HG03108 (cell line): ENCODE results near the gene RCCD1.

ENCODE experiments used
- ATAC-seq: cut with Tn5 transposase; IDR thresholded peaks from one replicate; pipeline ENCODE4 v1.9.1; 2021; ENCODE audit warnings: moderate library complexity; ENCODE audit not compliant: unreplicated experiment

Gene RCCD1

DNA sequence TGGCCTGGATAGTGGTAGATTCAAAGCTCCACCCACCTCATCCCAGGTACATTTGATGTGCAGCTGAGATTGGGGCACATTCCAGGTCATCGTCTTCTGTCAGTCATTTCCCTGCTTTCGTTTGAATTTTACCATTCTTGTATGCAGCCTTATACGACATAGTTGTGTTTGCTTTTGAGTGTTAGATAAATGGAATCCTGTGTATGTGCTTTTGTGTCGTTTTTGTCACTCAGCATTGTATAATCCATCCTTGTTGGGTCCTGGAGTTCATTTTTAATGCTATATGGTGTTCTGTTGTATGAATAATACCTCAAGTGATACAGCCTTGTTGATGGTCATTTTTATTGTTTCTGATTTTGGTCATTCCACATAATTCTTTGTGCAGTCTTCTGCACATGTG is 7.3 kb downstream of the RCCD1 start:
- no peak for ATAC-seq

DNA sequence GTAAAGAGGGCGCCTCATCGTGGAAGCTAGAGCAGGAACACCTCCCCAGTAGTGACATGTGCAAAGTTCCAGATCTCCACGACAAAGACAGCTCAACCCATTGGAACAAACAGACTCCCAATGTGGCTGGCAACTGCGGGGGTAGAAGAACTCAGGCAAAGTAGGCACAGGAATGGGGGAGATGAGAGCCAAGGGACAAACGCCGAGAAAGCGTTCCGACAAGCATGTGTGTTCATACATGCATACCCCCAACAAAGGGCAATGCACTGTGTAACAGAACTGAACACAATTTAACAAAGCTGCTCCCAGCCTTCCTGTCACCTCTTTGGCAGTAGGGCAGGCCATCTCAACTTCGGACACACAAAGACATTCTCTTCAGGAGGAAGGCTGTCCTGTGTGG is 11.6 kb downstream of the RCCD1 start:
- no peak for ATAC-seq

DNA sequence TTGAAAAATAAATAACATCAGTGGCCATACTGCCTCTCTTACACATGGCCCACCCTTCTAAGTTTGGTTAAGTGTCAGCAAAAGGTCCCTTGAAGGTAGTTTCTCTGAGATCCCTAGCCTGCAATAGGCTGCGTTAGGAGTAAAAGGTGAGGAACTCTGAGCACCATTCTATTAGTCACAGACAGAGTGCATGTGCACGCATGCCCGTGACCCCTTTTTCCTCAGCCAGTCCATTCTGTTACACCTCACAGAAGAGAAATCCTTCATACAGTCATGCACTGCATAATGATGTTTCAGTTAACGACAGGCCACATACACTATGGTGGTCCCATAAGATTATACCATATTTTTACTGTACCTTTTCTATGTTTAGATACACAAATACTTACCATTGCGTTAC is 12.5 kb downstream of the RCCD1 start:
- ATAC-seq, result no peak

DNA sequence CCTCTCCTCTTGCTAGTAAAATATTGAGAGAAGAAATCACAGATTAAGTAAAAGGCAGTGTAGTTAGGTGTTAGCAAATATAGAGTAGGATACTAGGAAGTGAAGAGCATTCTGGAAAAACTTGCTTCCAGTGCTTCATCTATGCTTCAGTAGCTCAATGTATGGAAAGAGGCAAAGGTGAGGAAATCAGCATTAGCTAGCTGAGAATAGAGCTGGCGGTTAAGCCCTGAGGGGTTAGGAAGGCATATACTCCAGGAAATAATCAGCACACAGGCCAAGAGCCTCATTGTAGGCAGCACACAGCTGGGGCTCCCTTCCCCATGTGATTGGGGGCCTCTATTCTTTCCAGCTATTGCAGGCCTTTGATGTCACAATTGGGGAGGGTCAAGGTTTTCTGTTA is 13.8 kb downstream of the RCCD1 start:
- ATAC-seq, result no peak

DNA sequence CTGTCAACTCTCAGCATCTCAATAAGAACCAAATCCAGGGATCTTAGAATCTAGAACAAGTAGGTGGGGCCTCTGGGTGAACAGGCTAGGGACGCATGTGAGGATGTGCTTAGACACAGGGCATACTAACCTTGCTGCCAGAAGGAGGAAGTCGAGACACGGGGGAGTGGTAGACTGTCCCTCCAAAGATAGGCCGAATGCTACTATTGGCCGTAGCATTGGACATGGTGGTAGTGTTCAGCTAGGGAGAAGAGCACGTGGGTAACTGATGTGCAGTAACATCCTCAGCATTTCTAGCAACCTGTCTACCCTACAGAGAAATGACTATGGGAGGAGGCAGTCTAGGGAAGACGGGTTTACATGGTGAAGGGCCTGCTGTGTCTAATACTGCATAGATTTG is 15.6 kb downstream of the RCCD1 start:
- no peak for ATAC-seq

DNA sequence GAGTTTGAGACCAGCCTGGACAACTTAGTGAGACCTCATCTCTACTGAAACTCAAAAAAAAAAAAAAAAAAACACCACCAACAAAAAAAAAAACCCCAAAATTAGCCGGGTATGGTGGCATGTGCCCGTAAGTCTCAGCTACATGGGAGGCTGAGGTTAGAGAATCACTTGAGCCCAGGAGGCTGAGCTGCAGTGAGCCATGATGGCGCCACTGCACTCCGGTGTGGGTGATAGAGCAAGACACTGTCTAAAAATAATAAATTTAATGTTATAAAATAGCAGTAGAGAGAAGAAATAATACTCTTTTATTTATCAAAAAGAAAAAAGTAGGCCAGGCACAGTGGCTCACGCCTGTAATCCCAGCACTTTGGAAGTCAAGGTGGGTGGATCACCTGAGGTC is 17.4 kb downstream of the RCCD1 start:
- ATAC-seq, result no peak

DNA sequence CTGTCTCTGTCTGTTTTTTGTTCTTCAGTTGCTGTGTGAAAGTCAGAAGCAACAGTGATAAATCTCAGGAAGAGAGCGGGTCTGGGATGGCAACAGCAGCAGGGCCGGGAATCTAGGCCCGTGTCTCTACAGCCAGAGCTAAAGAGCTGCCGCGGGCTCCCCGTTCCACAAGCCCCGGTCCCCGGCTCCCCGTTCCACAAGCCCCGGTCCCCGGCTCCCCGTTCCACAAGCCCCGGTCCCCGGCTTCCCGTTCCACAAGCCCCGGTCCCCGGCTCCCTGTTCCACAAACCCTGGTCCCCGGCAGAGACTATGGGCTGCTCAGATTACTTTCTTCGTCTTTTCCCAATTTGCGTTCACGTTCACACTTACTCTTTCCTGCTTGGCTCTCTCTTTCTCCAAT is 19.5 kb downstream of the RCCD1 start:
- ATAC-seq, result no peak

DNA sequence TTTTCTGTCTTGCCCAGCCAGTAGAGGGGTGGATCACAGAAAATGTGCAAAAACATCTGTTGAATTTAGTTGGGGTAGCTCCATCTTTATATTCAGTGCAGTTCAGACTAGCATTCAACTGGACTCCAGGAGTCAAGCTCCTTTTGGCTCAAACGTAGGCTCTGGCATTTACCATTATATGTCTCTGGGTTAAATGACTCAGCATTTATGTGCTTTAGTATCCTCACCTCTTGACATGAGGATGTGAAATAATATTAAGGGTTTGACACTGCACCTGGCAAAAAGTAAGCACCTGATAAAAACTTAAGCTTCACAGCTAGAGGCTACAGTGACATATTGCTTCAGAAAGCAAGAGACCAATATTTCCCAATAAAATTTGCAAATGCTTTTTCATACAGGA is 24.9 kb downstream of the RCCD1 start:
- ATAC-seq, result no peak

DNA sequence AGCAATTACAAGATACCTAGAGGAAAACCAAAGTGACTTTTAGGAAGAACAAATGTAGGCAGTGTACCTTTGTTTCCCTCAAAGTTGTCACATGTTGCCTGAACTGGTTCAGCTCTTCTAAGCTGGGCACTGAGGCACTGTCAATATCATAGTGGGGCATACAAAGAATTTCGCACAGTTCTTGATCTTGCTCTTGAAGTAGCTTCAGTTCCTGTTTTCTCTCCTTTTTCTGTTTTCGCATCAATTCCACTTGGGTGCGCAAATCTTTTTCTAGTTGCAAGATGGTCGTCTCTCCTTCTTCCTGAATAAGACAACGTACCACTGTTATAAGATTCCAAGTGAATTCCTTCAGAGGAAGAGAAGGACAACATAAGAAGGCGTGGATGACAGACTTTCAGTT is 27.0 kb downstream of the RCCD1 start:
- ATAC-seq, result peak; percentile 70

DNA sequence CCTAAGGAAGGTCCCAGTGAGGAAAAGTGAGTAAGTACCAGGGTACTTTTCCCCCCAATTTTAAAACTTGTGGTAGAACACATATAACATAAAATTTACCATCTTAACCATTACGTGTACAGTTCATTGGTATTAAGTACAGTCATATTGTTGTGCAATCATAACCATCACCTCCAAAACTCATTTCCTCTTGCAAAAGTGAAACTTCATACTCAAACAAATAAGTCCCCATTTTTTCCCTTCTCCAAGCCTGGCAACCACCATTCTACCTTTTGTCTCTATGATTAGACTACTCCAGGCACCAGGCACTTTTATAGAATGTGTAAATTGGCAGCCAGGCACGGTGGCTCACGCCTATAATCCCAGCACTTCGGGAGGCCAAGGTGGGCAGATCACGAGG is 27.5 kb downstream of the RCCD1 start:
- no peak for ATAC-seq

DNA sequence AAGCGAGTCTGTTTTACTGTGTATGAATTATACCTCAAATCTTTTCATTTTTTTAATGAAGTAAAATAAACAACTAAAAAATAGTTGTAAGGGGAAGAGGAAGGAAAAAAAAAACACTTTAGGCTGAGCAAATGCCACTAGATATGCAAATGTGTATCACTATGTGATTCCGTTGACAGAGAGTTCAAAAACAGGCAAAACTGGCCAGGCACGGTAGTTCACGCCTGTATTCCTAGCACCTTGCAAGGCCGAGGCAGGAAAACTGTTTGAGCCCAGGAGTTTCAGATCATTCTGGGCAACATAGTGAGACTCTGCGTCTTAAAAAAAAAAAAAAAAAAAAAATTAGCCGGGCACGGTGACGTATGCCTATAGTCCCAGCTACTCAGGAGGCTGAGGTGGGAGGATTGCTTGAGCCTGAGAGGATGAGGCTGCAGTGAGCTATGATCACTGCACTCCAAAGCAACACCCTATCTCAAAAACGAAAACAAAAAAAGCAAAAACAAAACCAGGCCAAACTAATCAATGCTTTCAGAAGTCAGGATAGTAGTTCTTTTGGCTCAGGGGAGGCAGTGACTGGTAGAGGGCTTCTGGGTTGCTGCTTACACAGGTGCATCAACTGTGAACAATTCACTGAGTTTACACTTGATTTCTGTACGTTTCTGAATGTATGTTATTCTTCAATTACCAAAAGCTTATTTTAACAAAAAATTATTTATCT is 32.3 kb downstream of the RCCD1 start:
- no peak for ATAC-seq

DNA sequence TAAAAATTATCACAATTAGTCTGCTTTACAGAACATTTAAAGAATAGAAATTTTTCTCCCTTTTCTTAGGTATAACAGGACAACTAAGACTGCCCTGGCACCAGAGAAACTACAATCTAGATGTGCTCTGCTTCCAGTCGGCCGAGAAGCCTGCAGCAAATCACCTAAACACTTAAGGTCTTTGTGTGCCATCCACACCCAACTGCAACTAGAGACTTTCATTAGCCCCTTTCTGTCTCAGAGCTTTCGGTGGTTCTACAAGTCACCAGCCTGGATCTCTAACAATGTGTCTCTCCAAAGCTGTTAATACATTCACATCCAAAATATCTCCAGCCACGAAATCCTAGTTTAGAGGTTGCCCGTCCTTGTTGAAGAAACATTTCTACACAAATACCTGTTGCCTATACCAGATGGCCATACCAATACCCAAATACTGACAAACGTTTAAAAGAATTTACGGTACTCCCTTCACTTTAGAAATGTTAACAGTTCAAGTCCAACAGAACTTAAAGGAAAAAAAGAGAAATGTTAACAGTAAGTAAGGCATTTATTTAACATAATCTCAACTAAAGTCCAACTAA is 33.0 kb downstream of the RCCD1 start:
- no peak for ATAC-seq

DNA sequence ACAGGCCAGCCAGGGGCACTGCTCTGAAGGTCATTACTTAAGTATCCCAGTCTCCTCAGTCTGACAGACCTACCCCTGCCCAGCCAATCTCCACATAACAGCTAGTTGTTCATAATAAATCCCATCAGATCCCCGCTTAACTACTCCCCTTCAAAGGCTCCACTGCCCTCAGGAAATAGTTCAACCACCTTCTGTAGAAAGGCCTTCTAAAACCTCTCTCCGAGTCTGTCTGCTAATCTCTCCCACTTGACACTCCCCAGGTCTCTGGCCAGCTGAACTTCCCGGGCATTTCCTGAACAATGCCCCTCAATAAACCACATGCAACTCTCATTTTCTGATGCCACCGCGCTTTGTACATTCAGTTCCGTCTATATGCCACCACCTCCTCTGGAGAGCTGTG is 33.6 kb downstream of the RCCD1 start:
- ATAC-seq, result no peak

DNA sequence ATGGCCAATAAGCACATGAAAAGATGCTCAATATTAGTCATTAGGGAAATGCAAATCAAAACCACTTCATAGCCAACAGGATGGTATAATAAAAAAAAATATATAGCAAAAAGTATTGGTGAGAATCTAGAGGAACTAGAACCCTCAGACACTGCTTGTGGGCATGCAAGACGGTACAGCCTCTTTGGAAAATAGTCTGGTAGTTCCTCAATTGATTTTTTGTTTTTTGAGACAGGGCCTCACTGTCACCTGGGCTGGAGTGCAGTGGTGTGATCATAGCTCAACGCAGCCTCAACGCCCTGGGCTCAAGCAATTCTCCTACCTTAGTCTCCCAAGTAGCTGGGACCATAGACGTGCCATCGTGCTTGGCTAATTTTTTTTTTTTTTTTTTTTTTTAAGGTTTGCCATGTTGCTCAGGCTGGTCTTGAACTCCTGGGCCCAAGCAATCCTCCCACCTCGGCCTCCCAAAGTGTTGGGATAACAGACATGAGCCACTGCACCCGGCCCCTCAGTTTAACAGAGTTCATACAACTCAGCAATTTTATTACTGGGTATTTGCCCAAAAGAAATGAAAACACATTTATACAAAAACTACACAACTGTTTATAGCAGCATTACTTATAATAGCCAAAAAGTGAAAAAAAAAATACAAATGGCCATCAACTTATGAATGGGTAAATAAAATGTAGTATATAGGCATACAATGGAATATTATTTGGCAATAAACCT is 34.5 kb downstream of the RCCD1 start:
- ATAC-seq, result no peak

DNA sequence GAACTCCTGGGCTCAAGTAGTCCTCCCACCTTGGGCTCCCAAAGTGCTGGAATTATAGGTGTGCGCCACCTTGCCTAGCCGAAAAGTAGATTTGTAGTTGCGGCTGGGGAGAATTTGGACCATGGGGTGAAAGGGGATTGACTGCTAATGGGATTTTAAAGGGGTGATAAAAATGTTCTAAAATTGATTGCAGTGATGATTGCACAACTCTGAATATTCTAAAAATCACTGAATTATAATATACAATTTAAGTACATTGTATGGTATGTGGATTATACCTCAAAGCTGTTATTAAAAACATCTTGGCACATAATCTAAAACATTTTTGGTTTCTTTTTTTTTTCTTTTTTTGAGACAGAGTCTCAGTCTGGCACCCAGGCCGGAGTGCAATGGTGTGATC is 35.8 kb downstream of the RCCD1 start:
- no peak for ATAC-seq

DNA sequence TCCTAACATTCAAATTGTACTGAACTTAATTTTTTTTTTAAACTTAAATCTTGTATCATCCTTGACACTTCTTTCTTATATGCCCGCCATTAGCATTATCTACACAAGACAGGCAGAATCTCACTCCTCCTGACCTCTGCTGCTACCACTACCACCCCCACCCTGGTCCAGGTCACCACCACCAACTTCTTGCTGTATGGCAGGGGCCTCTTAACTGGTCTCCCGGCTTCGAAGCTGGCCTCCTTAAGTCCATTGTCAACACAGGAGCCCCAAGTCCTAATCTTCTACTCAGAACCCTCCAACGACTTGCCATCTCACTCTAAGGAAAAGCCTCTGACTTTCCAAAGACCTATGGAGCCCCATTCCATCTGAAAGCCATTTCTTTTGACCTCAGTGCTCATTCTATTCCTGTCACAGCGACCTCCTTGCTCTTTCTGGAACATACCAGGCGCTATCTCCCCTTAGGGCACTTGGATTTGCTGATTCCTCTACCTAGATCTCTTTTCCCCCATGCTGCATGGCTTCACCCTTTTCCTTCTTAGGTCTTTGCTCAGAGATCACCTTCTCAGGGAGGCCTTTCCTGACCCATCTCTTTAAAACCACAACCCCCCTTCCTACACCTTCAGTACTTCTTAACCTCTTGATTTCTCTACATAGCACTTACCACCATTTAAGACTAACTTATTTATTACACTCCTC is 37.1 kb downstream of the RCCD1 start:
- no peak for ATAC-seq

DNA sequence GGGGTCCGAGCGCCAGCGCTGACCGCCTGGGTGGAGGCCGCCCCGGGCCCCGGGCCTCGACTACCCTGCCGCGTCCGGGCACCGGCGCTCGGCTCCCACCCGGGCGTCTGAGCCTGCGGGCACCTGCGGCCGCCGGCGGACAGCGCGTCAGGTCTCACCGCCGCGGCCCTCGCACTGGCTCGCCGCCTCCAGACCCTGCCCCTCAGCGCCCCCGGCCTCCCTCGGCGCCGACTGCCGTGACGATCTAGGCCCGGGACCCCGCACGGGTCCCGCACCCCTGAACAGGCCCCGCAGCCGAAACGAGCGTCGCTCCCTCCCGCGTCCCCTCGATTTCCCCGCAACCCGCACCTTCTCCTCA is 39.4 kb downstream of the RCCD1 start:
- ATAC-seq, result no peak

DNA sequence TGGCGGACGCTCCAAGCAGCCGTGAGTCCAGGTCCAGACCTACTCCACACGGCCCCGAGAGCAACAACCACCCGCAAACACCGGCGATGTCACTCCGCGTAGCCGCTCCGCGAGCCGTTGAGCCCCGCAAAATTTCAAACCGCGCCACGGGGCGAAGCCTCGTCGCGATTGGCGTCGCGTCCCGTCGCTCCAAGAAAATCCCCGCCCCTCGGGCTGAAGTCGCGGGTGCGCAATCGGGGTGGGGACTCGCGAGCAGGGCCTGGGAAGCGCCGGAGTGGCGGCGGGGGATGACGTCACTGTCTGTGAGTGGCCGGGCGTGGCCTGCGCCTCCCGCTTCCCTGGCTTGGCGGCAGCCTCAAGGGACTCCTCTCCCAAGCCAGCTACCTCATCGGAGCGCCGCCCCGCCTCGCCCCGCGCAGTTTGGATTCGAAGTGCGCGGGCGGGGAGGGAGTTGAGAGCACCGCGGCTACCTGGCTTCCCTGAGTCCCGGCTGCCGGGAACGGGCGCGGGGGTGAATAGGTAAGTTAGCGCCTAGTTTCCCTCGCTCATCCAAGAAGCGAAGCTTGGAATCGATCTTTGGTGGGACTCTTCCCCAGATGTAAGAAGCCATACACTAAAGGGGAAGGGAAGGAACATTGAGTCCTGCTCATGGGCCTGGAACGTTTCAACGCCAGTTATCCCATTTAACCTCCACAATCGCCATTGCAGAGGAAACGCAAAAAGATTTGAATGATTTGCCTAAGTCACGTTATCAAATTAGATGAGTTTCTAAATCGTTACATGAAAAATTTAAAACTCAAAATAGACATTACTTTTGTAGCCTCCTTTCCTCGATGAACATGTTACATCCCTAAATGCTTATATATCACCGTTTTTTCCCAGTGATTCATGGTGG is 40.0 kb downstream of the RCCD1 start, which contains the start of gene PRC1:
Gene PRC1, minus strand, starts transcription at position 119 of the 895 bp plus-strand sequence. Its CDS starts 118 bp downstream, at position 1.
- ATAC-seq, result peak; percentile 96

DNA sequence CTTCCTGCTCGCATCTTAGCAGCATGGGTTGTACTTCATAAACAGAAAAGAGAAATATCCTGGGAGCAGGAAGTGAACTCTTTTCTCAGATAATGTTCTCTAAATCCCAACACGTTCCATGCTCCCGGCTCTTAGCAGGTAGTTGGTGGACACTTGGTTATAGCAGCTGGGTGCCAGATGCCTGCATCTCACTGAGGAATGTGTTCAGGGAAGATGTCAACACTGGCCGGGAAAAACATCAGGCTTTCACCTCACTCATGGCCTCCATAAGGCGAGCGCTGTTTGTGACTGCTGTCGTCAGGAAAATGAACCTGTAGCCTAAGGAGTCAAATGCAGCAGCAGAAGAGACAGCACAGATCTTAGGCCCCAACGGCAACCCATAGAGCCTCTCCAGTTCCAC is 44.1 kb downstream of the RCCD1 start:
- ATAC-seq, result no peak

DNA sequence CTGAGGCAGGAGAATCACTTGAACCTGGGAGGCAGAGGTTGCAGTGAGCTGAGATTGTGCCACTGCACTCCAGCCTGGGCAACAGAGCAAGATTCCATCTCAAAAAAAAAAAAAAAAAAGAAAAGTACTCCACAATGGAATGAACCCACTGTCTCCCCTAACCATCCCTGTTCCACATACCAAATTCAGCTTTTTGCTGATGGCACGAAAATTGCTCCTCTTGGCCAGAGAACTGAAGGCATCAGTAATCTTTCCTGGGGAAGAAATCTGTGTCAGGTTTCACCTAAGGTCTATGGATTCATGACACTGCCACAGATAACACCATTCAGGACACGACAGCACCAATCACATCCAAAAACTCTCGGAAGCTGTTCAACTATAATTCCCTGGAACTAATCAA is 46.5 kb downstream of the RCCD1 start:
- no peak for ATAC-seq

DNA sequence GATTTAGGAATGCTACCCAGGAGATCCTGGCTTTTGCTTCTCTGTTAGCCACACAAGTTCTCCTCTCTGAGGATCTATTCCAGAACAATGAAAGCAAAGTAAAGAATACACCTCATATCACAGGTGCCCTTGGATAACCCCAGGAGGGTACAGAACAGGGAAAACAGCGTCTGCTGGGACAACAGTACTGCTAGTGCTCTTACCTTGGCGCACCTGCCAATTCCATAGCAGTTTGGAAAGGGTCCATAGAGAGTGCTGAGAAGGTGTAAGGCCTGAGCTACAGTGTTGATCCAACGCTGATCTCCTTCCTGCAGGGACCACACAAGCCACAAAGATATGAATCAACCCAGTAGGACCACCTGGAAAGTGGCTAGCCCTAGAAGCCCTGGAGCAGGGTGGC is 52.6 kb downstream of the RCCD1 start:
- ATAC-seq, result no peak
